Measurements from ENCODE around the gene TIPRL. TPM values are rescaled to one million over a fixed set of nuclear protein-coding genes. Genes with fewer than 3 reads are reported as not detected.

Gene TIPRL
- total RNA-seq, 2 donors from 2014 or later, result 4.9 to 10.1 TPM

DNA sequence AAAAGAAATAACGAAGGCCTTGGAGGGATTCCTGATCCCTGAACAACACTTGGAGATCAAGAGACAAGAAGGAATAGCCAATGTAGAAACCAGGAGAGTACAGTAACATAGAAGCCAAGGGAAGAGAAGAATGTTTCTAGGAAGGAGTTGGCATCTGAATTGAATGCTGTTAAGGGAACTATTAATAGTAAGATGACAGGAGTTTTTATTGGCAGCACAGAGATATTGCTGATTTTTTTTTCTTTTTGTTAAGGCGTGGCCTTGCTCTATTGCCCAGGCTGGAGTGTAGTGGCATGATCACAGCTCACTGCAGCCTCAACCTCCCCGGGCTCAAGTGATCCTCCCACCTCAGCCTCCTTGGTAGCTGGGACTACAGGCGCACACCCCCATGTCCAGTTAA, 37.4 kb downstream of the TIPRL start:
- H3K27me3 ChIP-seq, result no peaks in the 10 kb centered on the region
- intact Hi-C loops (cut with DNase I), result no loop called here
- DNase-seq (no peak), ATAC-seq (no peak)
- TF ChIP-seq, protein P1, sequence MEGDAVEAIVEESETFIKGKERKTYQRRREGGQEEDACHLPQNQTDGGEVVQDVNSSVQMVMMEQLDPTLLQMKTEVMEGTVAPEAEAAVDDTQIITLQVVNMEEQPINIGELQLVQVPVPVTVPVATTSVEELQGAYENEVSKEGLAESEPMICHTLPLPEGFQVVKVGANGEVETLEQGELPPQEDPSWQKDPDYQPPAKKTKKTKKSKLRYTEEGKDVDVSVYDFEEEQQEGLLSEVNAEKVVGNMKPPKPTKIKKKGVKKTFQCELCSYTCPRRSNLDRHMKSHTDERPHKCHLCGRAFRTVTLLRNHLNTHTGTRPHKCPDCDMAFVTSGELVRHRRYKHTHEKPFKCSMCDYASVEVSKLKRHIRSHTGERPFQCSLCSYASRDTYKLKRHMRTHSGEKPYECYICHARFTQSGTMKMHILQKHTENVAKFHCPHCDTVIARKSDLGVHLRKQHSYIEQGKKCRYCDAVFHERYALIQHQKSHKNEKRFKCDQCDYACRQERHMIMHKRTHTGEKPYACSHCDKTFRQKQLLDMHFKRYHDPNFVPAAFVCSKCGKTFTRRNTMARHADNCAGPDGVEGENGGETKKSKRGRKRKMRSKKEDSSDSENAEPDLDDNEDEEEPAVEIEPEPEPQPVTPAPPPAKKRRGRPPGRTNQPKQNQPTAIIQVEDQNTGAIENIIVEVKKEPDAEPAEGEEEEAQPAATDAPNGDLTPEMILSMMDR (IDR thresholded peaks at IDR 0.05), result no peak
- TF ChIP-seq POLR2A (IDR thresholded peaks at IDR 0.05), result no peak
- H3K27ac ChIP-seq, result no peak overlapping the region
- WGBS, 2 donors, result 88 to 91% methylated on average over 4 of the region's 4 CpGs
- H3K9me3 ChIP-seq, result no peaks in the 10 kb centered on the region
- no peaks in the 10 kb centered on the region for H3K4me1 ChIP-seq
- no peak overlapping the region for H3K4me3 ChIP-seq
- H3K36me3 ChIP-seq (replicated peaks in 1 of 2; ENCODE audit: insufficient read depth in 1 of 2, low read depth in 2 of 2), result no peaks in the 10 kb centered on the region

DNA sequence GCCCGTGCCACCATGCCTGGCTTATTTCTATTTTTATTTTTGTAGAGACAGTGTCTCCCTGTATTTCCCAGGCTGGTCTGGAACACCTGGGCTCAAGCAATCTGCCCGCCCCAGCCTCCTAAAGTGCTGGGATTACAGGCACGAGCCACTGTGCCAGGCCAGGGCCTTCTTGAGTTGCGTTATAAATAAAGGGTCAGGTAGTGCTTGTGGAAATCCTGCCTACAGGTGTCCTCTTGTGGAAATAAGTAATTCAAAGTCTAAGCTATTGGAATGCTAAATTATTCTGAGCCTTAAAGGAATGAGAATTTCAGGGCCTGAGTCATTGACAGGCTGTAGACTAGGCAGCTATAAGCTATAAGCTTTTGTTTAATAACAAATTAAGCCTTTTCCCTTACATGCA, 38.9 kb downstream of the TIPRL start:
- H3K27ac ChIP-seq, result no peak overlapping the region
- no peaks in the 10 kb centered on the region for H3K4me1 ChIP-seq
- no peaks in the 10 kb centered on the region for H3K27me3 ChIP-seq
- no peaks in the 10 kb centered on the region for H3K9me3 ChIP-seq
- 93% methylated on average over 4 of the region's 4 CpGs for WGBS, 2 donors
- no peaks in the 10 kb centered on the region for H3K36me3 ChIP-seq (replicated peaks in 1 of 2; ENCODE audit: insufficient read depth in 1 of 2, low read depth in 2 of 2)
- H3K4me3 ChIP-seq, result no peak overlapping the region
- DNase-seq (no peak), ATAC-seq (no peak)
- no peak for TF ChIP-seq POLR2A (IDR thresholded peaks at IDR 0.05)
- TF ChIP-seq, protein P1 (IDR thresholded peaks at IDR 0.05), result no peak
- intact Hi-C loops (cut with DNase I), result no loop called here

DNA sequence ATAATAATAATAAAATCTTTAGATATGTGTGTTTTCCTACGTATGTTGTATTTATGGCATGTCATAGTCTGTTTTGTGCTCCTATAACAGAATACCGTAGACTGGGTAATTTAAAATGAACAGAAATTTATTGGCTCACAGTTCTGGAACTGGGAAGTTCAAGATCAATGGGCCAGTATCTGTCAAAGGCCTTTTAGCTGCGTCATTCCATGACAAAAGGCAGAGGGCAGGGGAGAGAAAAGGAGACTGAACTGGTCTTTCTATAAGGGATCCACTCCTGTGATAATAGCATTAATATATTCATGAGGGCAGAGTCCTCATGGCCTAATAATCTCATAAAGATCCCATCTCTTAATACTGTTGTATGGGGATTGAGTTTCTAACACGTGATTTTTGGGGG, 39.9 kb downstream of the TIPRL start:
- no peak for ATAC-seq
- H3K4me1 ChIP-seq, result no peaks in the 10 kb centered on the region
- intact Hi-C loops (cut with DNase I), result no loop called here
- TF ChIP-seq, protein P1 (IDR thresholded peaks at IDR 0.05), result no peak
- no peak for TF ChIP-seq POLR2A (IDR thresholded peaks at IDR 0.05)
- H3K27me3 ChIP-seq, result no peaks in the 10 kb centered on the region
- no peak overlapping the region for H3K4me3 ChIP-seq
- H3K27ac ChIP-seq, result no peak overlapping the region
- no peaks in the 10 kb centered on the region for H3K36me3 ChIP-seq (replicated peaks in 1 of 2; ENCODE audit: insufficient read depth in 1 of 2, low read depth in 2 of 2)
- H3K9me3 ChIP-seq, result no peaks in the 10 kb centered on the region
- DNase-seq, result no peak
- WGBS, 2 donors, result 71 to 75% methylated on average over 4 of the region's 4 CpGs

DNA sequence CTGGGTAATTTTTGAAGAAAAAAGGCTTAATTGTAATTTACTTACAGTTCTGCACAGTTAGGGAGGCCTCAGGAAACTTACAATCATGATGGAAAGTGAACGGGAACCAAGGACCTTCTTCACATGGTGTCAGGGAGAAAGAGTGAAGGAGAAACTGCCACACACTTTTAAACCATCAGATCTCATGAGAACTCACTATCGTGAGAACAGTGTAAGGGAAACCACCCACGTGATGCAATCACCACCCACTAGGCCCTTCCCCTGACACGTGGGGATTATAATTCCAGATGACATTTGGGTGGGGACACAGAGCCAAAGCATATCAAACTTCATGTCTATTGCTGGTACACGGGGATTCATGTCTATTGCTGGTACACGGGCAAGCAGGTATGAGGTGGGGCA, 41.7 kb downstream of the TIPRL start:
- Histone ChIP-seq H3K27ac (no peak overlapping the region), H3K4me3 (no peak overlapping the region), H3K4me1 (peaks cover 7% of the 10 kb centered on the region), H3K36me3 (replicated peaks in 1 of 2; ENCODE audit: insufficient read depth in 1 of 2, low read depth in 2 of 2) (no peaks in the 10 kb centered on the region), H3K9me3 (no peaks in the 10 kb centered on the region), H3K27me3 (no peaks in the 10 kb centered on the region)
- intact Hi-C loops (cut with DNase I), result no loop called here
- no peak for DNase-seq
- TF ChIP-seq, protein P1 (IDR thresholded peaks at IDR 0.05), result no peak
- no peak for TF ChIP-seq POLR2A (IDR thresholded peaks at IDR 0.05)
- WGBS, 2 donors, result 61 to 67% methylated on average over 6 of the region's 6 CpGs
- ATAC-seq, result no peak

DNA sequence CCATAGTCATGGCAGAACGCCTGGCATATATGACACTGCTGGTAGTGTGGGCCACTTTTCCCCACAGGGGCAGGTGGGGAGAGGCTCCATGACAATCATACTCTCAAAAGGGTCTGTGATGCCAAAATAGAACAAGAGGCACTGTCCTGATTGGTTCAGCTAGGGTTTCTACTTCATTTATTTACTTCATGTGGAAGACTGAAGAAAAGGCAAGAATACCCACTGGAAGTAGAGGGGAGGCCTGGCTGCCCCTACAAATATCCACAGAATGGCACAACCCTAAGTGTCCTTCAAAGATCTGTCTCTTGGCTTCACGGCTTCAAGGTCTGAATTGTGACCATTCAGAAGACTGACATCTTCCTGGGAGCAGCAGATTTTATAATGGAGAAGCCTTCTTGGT, 42.5 kb downstream of the TIPRL start:
- no peak for ATAC-seq
- H3K9me3 ChIP-seq, result no peaks in the 10 kb centered on the region
- no peak overlapping the region for H3K4me3 ChIP-seq
- no peak for DNase-seq
- no peak for TF ChIP-seq POLR2A (IDR thresholded peaks at IDR 0.05)
- TF ChIP-seq, protein P1 (IDR thresholded peaks at IDR 0.05), result no peak
- 60 to 79% methylated on average over 2 of the region's 2 CpGs for WGBS, 2 donors
- H3K4me1 ChIP-seq, result peaks cover 8% of the 10 kb centered on the region
- H3K36me3 ChIP-seq (replicated peaks in 1 of 2; ENCODE audit: insufficient read depth in 1 of 2, low read depth in 2 of 2), result no peaks in the 10 kb centered on the region
- H3K27me3 ChIP-seq, result no peaks in the 10 kb centered on the region
- no peak overlapping the region for H3K27ac ChIP-seq
- intact Hi-C loops (cut with DNase I), result no loop called here
